Fibroblast of lung (primary cell): Measurements from ENCODE around the gene ATXN2.

Experiments
- CTCF ChIP-seq, 2 donors: IDR thresholded peaks in 1 of 2; conservative IDR thresholded peaks in 1 of 2; 1 replicate in 1 of 2; 2 replicates in 1 of 2; pipeline ENCODE4 v1.5.1; 2011 to 2012; ENCODE audit warnings: low read length in 2 of 2, control low read depth in 1 of 2, inconsistent platforms in 1 of 2, low read depth in 1 of 2, mild to moderate bottlenecking in 1 of 2
- EZH2 ChIP-seq: IDR thresholded peaks from 2 replicates; pipeline ENCODE4 v1.5.1; 2012; ENCODE audit warnings: low read length, control low read depth, mild to moderate bottlenecking; ENCODE audit errors: missing control alignments

GRCh38 chr12:111436266-111436665, 162.8 kb downstream of the ATXN2 start:
- TF ChIP-seq CTCF (conservative IDR thresholded peaks at IDR 0.05 in 1 of 2, IDR thresholded peaks at IDR 0.05 in 1 of 2; ENCODE audit: low read depth in 1 of 2, low read length in 2 of 2), result no peak
- TF ChIP-seq EZH2, result no peak
